Kidney epithelial cell (primary cell): Measurements from ENCODE around the gene RPS19. TPM values are rescaled to one million over a fixed set of nuclear protein-coding genes. Genes with fewer than 3 reads are reported as not detected.

ENCODE experiments used
- DNase-seq: peaks from one replicate; pipeline ENCODE4 v3.0.0-alpha.2; 2010; ENCODE audit warnings: low read depth
- H3K27me3 ChIP-seq: 2 replicates; pipeline ENCODE4 v1.6.0; 2011; ENCODE audit warnings: low read length; ENCODE audit not compliant: control insufficient read depth, insufficient read depth
- H3K36me3 ChIP-seq: 2 replicates; pipeline ENCODE4 v1.5.1; 2011; ENCODE audit warnings: low read length; ENCODE audit not compliant: control insufficient read depth, insufficient read depth
- H3K4me3 ChIP-seq: 2 replicates; pipeline ENCODE4 v1.5.1; 2011; ENCODE audit warnings: low read depth, mild to moderate bottlenecking, control low read depth, low read length
- total RNA-seq: library from RNA; depleted of rRNA; stranded (reverse); fragments of >200 nt; gene quantifications from 2 replicates; pipeline ENCODE4 v1.2.3, GENCODE V29; 2015
- TF ChIP-seq, protein P1 (sequence below): IDR thresholded peaks from 2 replicates; pipeline ENCODE4 v1.5.1; 2011; ENCODE audit warnings: mild to moderate bottlenecking, moderate library complexity, low read length, control low read depth, inconsistent platforms; ENCODE audit not compliant: insufficient read depth, poor library complexity, severe bottlenecking

RPS19 gene
- total RNA-seq, 1 donor from 2014 or later: 1,699 TPM

DNA sequence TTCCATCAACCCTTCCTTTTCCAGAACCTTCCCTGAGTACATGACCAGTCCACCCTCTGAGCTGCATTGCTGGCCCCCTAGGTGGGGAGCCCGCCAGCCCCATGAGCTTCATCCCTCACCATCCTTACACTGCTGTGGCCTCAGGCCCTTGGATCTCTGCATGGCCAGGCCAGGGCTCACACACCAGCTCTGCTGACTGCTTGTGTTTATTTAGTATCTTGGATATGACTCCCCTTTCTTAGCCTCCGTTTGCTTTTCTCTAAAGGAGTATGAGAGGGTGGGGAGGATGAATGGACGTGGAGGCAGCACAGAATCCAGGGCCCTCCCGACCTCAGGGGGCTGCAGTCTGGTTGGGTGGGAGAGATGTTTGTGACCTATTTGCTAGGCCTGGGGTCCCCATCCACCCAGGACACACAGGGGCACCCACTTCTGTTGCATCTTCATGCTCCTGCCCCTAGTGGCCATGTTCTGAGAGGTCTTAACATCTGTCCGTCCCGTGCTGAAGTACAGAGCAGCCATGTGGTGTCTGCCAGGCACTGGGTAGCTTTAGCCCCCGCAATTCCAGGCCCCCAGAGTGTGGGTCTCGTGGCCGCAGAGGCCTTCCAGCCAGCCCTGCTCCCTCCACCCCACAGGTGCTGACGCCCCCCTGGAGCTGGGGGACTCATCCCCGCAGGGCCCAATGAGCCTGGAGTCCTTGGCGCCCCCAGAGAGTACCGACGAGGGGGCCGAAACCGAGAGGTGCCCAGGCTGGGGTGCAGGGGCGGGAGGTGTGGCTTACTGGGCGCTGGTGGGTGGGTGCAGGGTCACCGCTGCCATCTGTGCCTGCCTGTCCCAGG, 35.9 kb downstream of the RPS19 start:
- Histone ChIP-seq H3K36me3 (peaks cover 1% of the 10 kb centered on the region), H3K4me3 (no peak overlapping the region), H3K27me3 (no peaks in the 10 kb centered on the region)
- TF ChIP-seq, protein P1, sequence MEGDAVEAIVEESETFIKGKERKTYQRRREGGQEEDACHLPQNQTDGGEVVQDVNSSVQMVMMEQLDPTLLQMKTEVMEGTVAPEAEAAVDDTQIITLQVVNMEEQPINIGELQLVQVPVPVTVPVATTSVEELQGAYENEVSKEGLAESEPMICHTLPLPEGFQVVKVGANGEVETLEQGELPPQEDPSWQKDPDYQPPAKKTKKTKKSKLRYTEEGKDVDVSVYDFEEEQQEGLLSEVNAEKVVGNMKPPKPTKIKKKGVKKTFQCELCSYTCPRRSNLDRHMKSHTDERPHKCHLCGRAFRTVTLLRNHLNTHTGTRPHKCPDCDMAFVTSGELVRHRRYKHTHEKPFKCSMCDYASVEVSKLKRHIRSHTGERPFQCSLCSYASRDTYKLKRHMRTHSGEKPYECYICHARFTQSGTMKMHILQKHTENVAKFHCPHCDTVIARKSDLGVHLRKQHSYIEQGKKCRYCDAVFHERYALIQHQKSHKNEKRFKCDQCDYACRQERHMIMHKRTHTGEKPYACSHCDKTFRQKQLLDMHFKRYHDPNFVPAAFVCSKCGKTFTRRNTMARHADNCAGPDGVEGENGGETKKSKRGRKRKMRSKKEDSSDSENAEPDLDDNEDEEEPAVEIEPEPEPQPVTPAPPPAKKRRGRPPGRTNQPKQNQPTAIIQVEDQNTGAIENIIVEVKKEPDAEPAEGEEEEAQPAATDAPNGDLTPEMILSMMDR: peak; percentile 24
- DNase-seq: no peak

DNA sequence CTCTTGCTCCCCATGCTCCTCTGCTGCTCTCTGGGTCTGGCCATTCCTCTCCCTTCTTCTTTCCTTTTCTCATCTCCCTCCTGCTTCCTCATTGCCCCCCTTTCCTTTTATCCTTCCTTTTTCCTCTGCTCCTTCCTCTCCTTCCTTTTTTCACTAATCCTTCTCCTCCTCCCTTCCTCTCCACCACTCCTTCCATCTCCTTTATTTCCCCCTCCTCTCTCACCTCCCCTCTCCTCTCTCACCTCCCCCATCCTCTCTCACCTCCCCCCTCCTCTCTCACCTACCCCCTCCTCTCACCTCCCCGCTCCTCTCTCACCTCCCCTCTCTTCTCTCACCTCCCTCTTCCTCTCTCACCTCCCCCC, 36.5 kb downstream of the RPS19 start:
- DNase-seq: no peak
- Histone ChIP-seq H3K4me3 (no peak overlapping the region), H3K36me3 (peaks cover 1% of the 10 kb centered on the region), H3K27me3 (no peaks in the 10 kb centered on the region)
- TF ChIP-seq, protein P1: no peak

DNA sequence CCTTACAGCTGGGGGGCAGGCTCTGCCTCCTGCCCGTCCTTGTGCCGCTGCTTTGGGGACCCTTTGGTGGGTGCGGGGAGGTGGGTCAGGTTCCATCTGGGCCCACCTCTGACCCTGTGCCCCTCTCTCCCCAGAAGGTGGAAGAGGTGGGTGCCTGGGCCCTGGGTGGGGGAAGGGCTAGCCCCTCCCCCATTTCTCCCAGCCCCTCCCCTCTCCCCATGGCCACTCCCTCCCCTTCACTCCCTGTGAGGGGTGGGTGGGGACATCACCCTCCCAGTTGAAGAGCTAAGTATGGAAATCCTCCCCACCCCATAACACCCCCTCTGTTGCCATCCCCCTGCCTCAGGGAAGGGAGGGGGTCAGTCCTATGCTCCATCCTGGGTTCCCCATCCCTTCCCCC, 37.1 kb downstream of the RPS19 start:
- TF ChIP-seq, protein P1: no peak
- no peak overlapping the region for H3K4me3 ChIP-seq
- no peaks in the 10 kb centered on the region for H3K27me3 ChIP-seq
- H3K36me3 ChIP-seq: peaks cover 1% of the 10 kb centered on the region
- DNase-seq: no peak

DNA sequence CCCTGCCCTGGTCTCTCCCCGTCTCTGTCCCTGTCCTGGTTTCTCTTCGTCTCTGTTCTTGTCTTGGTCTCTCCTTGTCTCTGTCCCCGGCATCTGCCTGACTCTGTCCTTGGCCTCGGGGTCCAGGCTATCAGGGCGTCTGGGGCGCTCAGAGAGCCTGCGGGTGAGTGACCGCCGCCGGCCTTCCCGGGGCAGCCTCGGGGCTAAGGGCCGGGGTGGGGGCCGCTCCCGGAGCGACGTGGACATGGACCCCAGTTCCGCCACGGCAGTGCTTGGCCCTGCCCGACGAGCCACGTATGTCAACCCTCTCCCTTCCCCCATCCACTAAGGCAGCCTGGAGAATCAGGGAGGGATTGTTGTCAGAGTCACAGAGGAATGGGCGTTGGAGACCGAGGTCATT, 37.8 kb downstream of the RPS19 start:
- Histone ChIP-seq H3K4me3 (no peak overlapping the region), H3K36me3 (peaks cover 1% of the 10 kb centered on the region), H3K27me3 (no peaks in the 10 kb centered on the region)
- TF ChIP-seq, protein P1: no peak
- DNase-seq: no peak

DNA sequence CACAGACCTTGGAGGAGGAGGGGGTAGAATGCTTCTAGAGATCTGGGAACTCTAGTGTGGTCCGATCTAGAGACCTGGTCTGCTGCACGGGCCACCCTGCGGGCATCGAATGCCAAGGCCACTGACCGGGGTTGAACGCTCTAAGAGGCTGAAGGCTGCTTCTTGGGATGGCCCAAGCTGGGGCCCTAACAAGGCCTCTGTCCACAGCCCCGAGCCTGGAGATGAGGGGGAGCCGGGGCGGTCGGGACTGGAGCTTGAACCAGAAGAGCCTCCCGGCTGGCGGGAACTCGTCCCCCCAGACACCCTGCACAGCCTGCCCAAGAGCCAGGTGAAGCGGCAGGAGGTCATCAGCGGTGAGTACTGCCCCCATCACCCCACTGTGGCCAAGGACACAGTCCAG, 38.2 kb downstream of the RPS19 start:
- H3K4me3 ChIP-seq: no peak overlapping the region
- H3K36me3 ChIP-seq: peaks cover 1% of the 10 kb centered on the region
- no peak for DNase-seq
- no peaks in the 10 kb centered on the region for H3K27me3 ChIP-seq
- TF ChIP-seq, protein P1: no peak
